GM12891 (cell line): ENCODE results near the gene CSRP2.

Experiments used
- POLR2A ChIP-seq: IDR thresholded peaks from 2 replicates; pipeline ENCODE4 v1.6.1; 2011; ENCODE audit warnings: low read depth, low read length, control low read depth
- POLR2AphosphoS5 ChIP-seq: IDR thresholded peaks from 2 replicates; pipeline ENCODE4 v1.6.1; 2011; ENCODE audit warnings: low read depth, low read length, control low read depth
- SPI1 ChIP-seq: IDR thresholded peaks from 2 replicates; pipeline ENCODE4 v1.6.1; 2011; ENCODE audit warnings: low read depth, low read length, control low read depth

- TF ChIP-seq POLR2AphosphoS5: no peak
- no peak for TF ChIP-seq SPI1
- TF ChIP-seq POLR2A: no peak
Measured at GRCh38 chr12:76883151-76883550, 4.3 kb upstream of the CSRP2 start.
